HCT116 (cell line): ENCODE data around the gene BEND6.

ENCODE experiments used
- CEBPB ChIP-seq: IDR thresholded peaks from 2 replicates; pipeline ENCODE4 v1.6.1; 2012; ENCODE audit warnings: low read depth
- POLR2A ChIP-seq: IDR thresholded peaks from 2 replicates; pipeline ENCODE4 v1.7.0; 2011; ENCODE audit warnings: borderline replicate concordance; ENCODE audit not compliant: insufficient read depth, insufficient read length; ENCODE audit errors: extremely low read depth
- POLR2AphosphoS5 ChIP-seq: IDR thresholded peaks from 2 replicates; pipeline ENCODE4 v1.6.1; 2011; ENCODE audit warnings: mild to moderate bottlenecking, low read depth, low read length, moderate library complexity
- RAD21 ChIP-seq: IDR thresholded peaks from 2 replicates; pipeline ENCODE4 v1.6.1; 2012; ENCODE audit warnings: low read depth, mild to moderate bottlenecking
- TF ChIP-seq, protein P1 (sequence below), 3 experiments: fragments of 200-600 bp in 1 of 3; sonication (generic) in 1 of 3; IDR thresholded peaks in 2 of 3; conservative IDR thresholded peaks in 1 of 3; 2 replicates each; pipeline ENCODE4 v1.5.1; 2012 to 2017; ENCODE audit warnings: low read depth in 2 of 3, low read length in 2 of 3, antibody characterized with exemption in 1 of 3, borderline replicate concordance in 1 of 3, control low read depth in 1 of 3, mild to moderate bottlenecking in 1 of 3, mixed read lengths in 1 of 3, mixed run types in 1 of 3, moderate library complexity in 1 of 3; ENCODE audit not compliant: insufficient read depth in 1 of 3
- TF ChIP-seq, protein P2 (sequence below): IDR thresholded peaks from 2 replicates; pipeline ENCODE4 v1.6.1; 2012

DNA sequence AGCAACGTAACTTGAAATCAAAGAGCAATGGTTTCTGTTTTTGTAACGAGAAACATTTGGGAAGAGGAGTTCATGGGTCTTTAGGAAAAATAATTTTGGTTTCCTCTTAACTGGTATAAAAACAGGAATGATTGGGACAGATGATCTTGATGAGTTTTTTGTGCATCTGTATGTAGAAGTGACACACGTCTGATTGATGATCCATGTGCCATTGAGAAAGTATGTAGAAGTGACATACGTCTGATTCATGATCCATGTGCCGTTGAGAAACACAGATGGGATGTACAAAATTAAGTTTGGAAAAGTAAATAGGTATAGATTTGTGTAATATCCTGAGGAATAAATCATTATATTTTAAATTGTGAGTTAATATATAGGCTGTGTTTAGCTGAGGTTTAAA is 93.7 kb downstream of the BEND6 start:
- TF ChIP-seq RAD21 (no peak), POLR2AphosphoS5 (no peak), POLR2A (no peak), CEBPB (no peak)
- TF ChIP-seq, protein P1, sequence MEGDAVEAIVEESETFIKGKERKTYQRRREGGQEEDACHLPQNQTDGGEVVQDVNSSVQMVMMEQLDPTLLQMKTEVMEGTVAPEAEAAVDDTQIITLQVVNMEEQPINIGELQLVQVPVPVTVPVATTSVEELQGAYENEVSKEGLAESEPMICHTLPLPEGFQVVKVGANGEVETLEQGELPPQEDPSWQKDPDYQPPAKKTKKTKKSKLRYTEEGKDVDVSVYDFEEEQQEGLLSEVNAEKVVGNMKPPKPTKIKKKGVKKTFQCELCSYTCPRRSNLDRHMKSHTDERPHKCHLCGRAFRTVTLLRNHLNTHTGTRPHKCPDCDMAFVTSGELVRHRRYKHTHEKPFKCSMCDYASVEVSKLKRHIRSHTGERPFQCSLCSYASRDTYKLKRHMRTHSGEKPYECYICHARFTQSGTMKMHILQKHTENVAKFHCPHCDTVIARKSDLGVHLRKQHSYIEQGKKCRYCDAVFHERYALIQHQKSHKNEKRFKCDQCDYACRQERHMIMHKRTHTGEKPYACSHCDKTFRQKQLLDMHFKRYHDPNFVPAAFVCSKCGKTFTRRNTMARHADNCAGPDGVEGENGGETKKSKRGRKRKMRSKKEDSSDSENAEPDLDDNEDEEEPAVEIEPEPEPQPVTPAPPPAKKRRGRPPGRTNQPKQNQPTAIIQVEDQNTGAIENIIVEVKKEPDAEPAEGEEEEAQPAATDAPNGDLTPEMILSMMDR (IDR thresholded peaks at IDR 0.05 in 2 of 3, conservative IDR thresholded peaks at IDR 0.05 in 1 of 3; ENCODE audit: borderline replicate concordance in 1 of 3, insufficient read depth in 1 of 3, low read depth in 2 of 3, low read length in 2 of 3) = no peak
- TF ChIP-seq, protein P2, sequence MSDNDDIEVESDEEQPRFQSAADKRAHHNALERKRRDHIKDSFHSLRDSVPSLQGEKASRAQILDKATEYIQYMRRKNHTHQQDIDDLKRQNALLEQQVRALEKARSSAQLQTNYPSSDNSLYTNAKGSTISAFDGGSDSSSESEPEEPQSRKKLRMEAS = no peak
